Thoracic aorta (tissue), 2 donors: ENCODE measurements around the gene DMTF1. TPM values are rescaled to one million over a fixed set of nuclear protein-coding genes. Genes with fewer than 3 reads are reported as not detected.

Source experiments
- ATAC-seq: fragments of 150-250 bp; one replicate; pipeline ENCODE4 v1.8.0; 2017; ENCODE audit warnings: low read depth; ENCODE audit not compliant: insufficient number of reproducible peaks, low FRiP score
- DNase-seq: peaks from one replicate; pipeline ENCODE4 v3.0.0-alpha.2; 2020; ENCODE audit warnings: low spot score
- H3K27ac ChIP-seq, 2 donors: fragments of 200-600 bp; sonication (generic); 1 replicate in 1 of 2; 2 replicates in 1 of 2; pipeline ENCODE4 v1.5.1; 2016; ENCODE audit warnings: mild to moderate bottlenecking in 2 of 2, moderate library complexity in 2 of 2
- H3K27me3 ChIP-seq: fragments of 200-600 bp; sonication (generic); replicated peaks from 2 replicates; pipeline ENCODE4 v1.6.0; 2016; ENCODE audit warnings: mild to moderate bottlenecking; ENCODE audit not compliant: insufficient read depth
- H3K36me3 ChIP-seq: fragments of 200-600 bp; sonication (generic); one replicate; pipeline ENCODE4 v1.5.1; 2016
- H3K4me1 ChIP-seq, 2 donors: fragments of 200-600 bp; sonication (generic); 1 replicate in 1 of 2; 2 replicates in 1 of 2; pipeline versions ENCODE4 v1.5.1 to v1.6.0; 2016; ENCODE audit warnings: low read depth in 2 of 2, mild to moderate bottlenecking in 1 of 2; ENCODE audit not compliant: control insufficient read depth in 1 of 2
- H3K4me3 ChIP-seq: fragments of 200-600 bp; sonication (generic); 2 replicates; pipeline ENCODE4 v1.5.1; 2016; ENCODE audit warnings: mild to moderate bottlenecking
- H3K9me3 ChIP-seq: fragments of 200-600 bp; sonication (generic); 2 replicates; pipeline ENCODE4 v1.5.1; 2016
- total RNA-seq, 2 donors: library from RNA; depleted of rRNA; stranded (reverse); fragments of >200 nt; gene quantifications; one replicate each; pipeline versions ENCODE4 v1.1.0 to v1.2.3, GENCODE V29; 2016
- TF ChIP-seq, protein P1 (sequence below): fragments of 200-600 bp; sonication (generic); IDR thresholded peaks from one replicate; pipeline ENCODE4 v1.5.1; 2019; ENCODE audit warnings: antibody characterized with exemption

Gene DMTF1
- total RNA-seq, 2 donors from 2014 or later: 108 to 172 TPM

DNA sequence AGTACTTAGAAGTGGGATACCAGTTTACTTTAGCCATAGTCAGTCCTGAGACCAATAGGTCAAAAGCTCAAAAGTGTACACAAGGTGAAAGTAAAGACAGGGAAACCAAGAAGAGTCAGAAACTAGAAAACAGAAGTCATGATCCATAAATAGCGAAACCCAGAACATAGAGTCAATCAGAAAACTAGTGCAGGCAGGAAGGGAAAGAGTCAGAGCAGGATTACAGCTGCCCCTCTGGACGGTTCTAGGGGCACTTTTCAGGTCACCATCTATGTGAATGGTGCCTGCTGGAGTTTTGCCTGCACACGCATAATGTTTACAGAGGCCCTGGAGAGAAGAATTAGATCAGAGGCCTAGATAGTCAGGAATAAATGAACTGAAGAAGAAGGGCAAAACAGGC is 22.4 kb upstream of the DMTF1 start:
- H3K4me1 ChIP-seq: no peaks in the 10 kb centered on the region
- no peaks in the 10 kb centered on the region for H3K9me3 ChIP-seq
- H3K27me3 ChIP-seq: no peaks in the 10 kb centered on the region
- no peak for DNase-seq
- TF ChIP-seq, protein P1, sequence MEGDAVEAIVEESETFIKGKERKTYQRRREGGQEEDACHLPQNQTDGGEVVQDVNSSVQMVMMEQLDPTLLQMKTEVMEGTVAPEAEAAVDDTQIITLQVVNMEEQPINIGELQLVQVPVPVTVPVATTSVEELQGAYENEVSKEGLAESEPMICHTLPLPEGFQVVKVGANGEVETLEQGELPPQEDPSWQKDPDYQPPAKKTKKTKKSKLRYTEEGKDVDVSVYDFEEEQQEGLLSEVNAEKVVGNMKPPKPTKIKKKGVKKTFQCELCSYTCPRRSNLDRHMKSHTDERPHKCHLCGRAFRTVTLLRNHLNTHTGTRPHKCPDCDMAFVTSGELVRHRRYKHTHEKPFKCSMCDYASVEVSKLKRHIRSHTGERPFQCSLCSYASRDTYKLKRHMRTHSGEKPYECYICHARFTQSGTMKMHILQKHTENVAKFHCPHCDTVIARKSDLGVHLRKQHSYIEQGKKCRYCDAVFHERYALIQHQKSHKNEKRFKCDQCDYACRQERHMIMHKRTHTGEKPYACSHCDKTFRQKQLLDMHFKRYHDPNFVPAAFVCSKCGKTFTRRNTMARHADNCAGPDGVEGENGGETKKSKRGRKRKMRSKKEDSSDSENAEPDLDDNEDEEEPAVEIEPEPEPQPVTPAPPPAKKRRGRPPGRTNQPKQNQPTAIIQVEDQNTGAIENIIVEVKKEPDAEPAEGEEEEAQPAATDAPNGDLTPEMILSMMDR: no peak
- ATAC-seq: no peak
- H3K27ac ChIP-seq: no peak overlapping the region
- H3K36me3 ChIP-seq: no peaks in the 10 kb centered on the region
- no peak overlapping the region for H3K4me3 ChIP-seq

DNA sequence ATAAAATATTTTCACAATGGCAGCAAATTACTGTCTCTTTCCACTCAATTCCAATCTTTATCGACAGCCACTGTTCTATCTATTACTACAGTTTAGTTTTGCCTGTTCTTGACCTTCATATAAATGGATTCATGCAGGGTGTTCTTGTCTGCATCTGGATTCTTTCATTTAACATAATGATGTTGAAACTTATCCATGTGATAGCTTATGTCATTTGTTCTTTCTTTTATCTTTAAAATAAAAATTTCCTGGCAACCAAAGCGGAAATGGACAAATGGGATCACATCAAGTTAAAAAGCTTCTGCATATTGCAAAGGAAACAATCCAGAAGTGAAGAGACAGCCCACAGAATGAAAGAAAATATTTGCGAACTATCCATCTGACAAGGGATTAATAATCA is 20.5 kb upstream of the DMTF1 start:
- TF ChIP-seq, protein P1: no peak
- Histone ChIP-seq H3K4me3 (no peak overlapping the region), H3K36me3 (no peaks in the 10 kb centered on the region), H3K4me1 (no peaks in the 10 kb centered on the region), H3K9me3 (no peaks in the 10 kb centered on the region), H3K27me3 (no peaks in the 10 kb centered on the region), H3K27ac (no peak overlapping the region)
- DNase-seq: no peak
- ATAC-seq: no peak

DNA sequence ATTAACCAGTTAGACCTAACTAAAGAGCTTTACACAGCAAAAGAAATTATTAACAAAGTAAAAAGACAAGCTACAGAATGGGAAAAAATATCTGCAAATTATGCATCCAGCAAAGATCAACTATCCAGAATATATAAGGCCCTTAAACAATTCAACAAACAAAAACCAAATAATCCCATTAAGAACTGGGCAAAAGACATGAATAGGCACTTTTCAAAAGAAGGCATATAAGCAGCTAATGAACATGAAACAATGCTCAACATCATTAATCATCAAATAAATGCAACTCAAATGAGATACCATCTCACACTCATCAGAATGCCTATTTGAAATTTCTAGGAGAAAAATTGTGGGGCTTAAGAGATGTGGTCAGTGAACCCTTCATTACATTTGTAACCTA is 15.0 kb upstream of the DMTF1 start:
- no peaks in the 10 kb centered on the region for H3K4me1 ChIP-seq
- H3K4me3 ChIP-seq: no peak overlapping the region
- no peaks in the 10 kb centered on the region for H3K9me3 ChIP-seq
- TF ChIP-seq, protein P1: no peak
- no peaks in the 10 kb centered on the region for H3K36me3 ChIP-seq
- no peaks in the 10 kb centered on the region for H3K27me3 ChIP-seq
- H3K27ac ChIP-seq: no peak overlapping the region
- ATAC-seq (no peak), DNase-seq (no peak)

DNA sequence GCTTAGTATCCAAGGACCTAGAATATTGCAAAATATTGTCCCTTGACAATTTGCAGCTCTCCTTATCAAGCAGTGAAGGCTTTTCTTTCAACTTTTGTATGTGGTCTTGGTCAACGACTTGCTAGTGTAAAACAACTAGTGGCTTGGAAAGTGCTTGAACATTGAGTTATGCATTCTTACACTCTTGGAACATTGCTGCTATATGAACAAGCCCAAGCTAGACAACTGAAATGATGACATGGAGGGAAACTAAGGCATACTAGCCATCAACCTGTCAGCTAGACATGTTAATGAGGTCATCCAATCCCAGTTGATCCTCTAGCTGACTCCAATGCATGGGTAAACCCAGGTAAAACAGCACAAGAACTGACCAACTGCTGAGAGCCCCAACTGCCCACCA is 12.7 kb upstream of the DMTF1 start:
- no peaks in the 10 kb centered on the region for H3K4me1 ChIP-seq
- no peak overlapping the region for H3K27ac ChIP-seq
- no peaks in the 10 kb centered on the region for H3K27me3 ChIP-seq
- ATAC-seq (no peak), DNase-seq (no peak)
- H3K36me3 ChIP-seq: no peaks in the 10 kb centered on the region
- TF ChIP-seq, protein P1: no peak
- no peaks in the 10 kb centered on the region for H3K9me3 ChIP-seq
- H3K4me3 ChIP-seq: no peak overlapping the region

DNA sequence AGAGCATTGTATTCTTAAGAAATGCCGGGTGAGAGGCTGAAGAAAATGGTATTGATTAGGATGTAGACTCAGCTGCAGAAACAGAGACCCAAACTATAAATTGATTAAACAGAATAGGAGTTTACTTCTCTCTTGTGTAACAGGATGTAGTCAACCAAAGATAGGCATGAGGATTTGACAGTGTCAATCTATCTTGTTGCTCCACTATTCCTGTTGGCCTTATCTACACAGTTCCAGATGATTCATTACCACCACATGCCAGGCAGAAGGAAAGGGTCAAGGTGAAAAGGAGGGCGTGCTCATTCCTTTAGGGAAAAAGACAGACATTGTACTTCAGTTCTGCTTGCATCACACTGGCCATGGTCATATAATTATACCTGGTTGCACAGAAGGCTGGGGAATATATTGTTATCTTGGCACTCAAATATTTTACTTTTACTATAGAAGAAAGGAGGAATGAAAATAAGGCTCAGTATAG is 11.9 kb upstream of the DMTF1 start:
- no peak overlapping the region for H3K4me3 ChIP-seq

More for the DNA sequence above, 11.9 kb upstream of the DMTF1 start:
- H3K27ac ChIP-seq: no peak overlapping the region
- H3K36me3 ChIP-seq: no peaks in the 10 kb centered on the region
- H3K9me3 ChIP-seq: no peaks in the 10 kb centered on the region
- TF ChIP-seq, protein P1: no peak
- DNase-seq (no peak), ATAC-seq (no peak)
- no peaks in the 10 kb centered on the region for H3K27me3 ChIP-seq
- no peaks in the 10 kb centered on the region for H3K4me1 ChIP-seq
